ENCODE data around the gene KCNIP4. TPM values are rescaled to one million over a fixed set of nuclear protein-coding genes. Genes with fewer than 3 reads are reported as not detected.

Gene KCNIP4
- total and polyA plus RNA-seq, 4 donors, result not detected

GRCh38 chr4:21749924-21750323, 198.6 kb downstream of the KCNIP4 start:
- 66 to 68% methylated on average over 3 of the region's 3 CpGs for WGBS, 2 donors
- no peaks in the 10 kb centered on the region for H3K36me3 ChIP-seq (ENCODE audit: control insufficient read depth in 1 of 2, insufficient read depth in 2 of 2, low read length in 1 of 2)
- H3K4me1 ChIP-seq (ENCODE audit: control insufficient read depth in 1 of 2, insufficient read depth in 2 of 2, low read length in 2 of 2), result no peaks in the 10 kb centered on the region
- intact Hi-C loops (cut with DNase I), result no loop called here
- H3K27ac ChIP-seq (ENCODE audit: low read depth in 1 of 2, low read length in 2 of 2), result no peak overlapping the region
- ATAC-seq (ENCODE audit: low FRiP score), result no peak
- no peak for DNase-seq
- no peaks in the 10 kb centered on the region for H3K27me3 ChIP-seq (ENCODE audit: control insufficient read depth in 1 of 2, insufficient read depth in 2 of 2, low read length in 1 of 2)
- no peak overlapping the region for H3K4me3 ChIP-seq (ENCODE audit: low read length in 2 of 2)
- H3K9me3 ChIP-seq (ENCODE audit: control insufficient read depth, low read length), result no peaks in the 10 kb centered on the region

- ATAC-seq (ENCODE audit: low FRiP score), result no peak
- DNase-seq, result no peak
- Histone ChIP-seq H3K9me3 (ENCODE audit: control insufficient read depth, low read length) (no peaks in the 10 kb centered on the region), H3K4me3 (ENCODE audit: low read length in 2 of 2) (no peak overlapping the region), H3K27me3 (ENCODE audit: control insufficient read depth in 1 of 2, insufficient read depth in 2 of 2, low read length in 1 of 2) (no peaks in the 10 kb centered on the region), H3K27ac (ENCODE audit: low read depth in 1 of 2, low read length in 2 of 2) (no peak overlapping the region), H3K4me1 (ENCODE audit: control insufficient read depth in 1 of 2, insufficient read depth in 2 of 2, low read length in 2 of 2) (no peaks in the 10 kb centered on the region), H3K36me3 (ENCODE audit: control insufficient read depth in 1 of 2, insufficient read depth in 2 of 2, low read length in 1 of 2) (no peaks in the 10 kb centered on the region)
- intact Hi-C loops (cut with DNase I), result no loop called here
- 83 to 87% methylated on average over 4 of the region's 4 CpGs for WGBS, 2 donors
Measured at GRCh38 chr4:21749412-21749811, 199.2 kb downstream of the KCNIP4 start.

- no peaks in the 10 kb centered on the region for H3K9me3 ChIP-seq (ENCODE audit: control insufficient read depth, low read length)
- no peaks in the 10 kb centered on the region for H3K27me3 ChIP-seq (ENCODE audit: control insufficient read depth in 1 of 2, insufficient read depth in 2 of 2, low read length in 1 of 2)
- H3K4me1 ChIP-seq (ENCODE audit: control insufficient read depth in 1 of 2, insufficient read depth in 2 of 2, low read length in 2 of 2), result no peaks in the 10 kb centered on the region
- DNase-seq, result no peak
- H3K36me3 ChIP-seq (ENCODE audit: control insufficient read depth in 1 of 2, insufficient read depth in 2 of 2, low read length in 1 of 2), result no peaks in the 10 kb centered on the region
- H3K4me3 ChIP-seq (ENCODE audit: low read length in 2 of 2), result no peak overlapping the region
- no peak overlapping the region for H3K27ac ChIP-seq (ENCODE audit: low read depth in 1 of 2, low read length in 2 of 2)
- intact Hi-C loops (cut with DNase I), result no loop called here
- ATAC-seq (ENCODE audit: low FRiP score), result no peak
Measured at GRCh38 chr4:21744046-21744445, 204.5 kb downstream of the KCNIP4 start.

GRCh38 chr4:21742326-21742725, 206.2 kb downstream of the KCNIP4 start:
- no peak overlapping the region for H3K4me3 ChIP-seq (ENCODE audit: low read length in 2 of 2)
- ATAC-seq (ENCODE audit: low FRiP score), result no peak
- H3K27ac ChIP-seq (ENCODE audit: low read depth in 1 of 2, low read length in 2 of 2), result no peak overlapping the region

GRCh38 chr4:21738821-21739220, 209.8 kb downstream of the KCNIP4 start:
- Histone ChIP-seq H3K4me3 (ENCODE audit: low read length in 2 of 2) (no peak overlapping the region), H3K27ac (ENCODE audit: low read depth in 1 of 2, low read length in 2 of 2) (no peak overlapping the region), H3K27me3 (ENCODE audit: control insufficient read depth in 1 of 2, insufficient read depth in 2 of 2, low read length in 1 of 2) (no peaks in the 10 kb centered on the region), H3K4me1 (ENCODE audit: control insufficient read depth in 1 of 2, insufficient read depth in 2 of 2, low read length in 2 of 2) (no peaks in the 10 kb centered on the region), H3K36me3 (ENCODE audit: control insufficient read depth in 1 of 2, insufficient read depth in 2 of 2, low read length in 1 of 2) (no peaks in the 10 kb centered on the region), H3K9me3 (ENCODE audit: control insufficient read depth, low read length) (no peaks in the 10 kb centered on the region)
- intact Hi-C loops (cut with DNase I), result no loop called here
- DNase-seq, result no peak
- WGBS, 2 donors, result 82 to 85% methylated on average over 4 of the region's 4 CpGs
- no peak for ATAC-seq (ENCODE audit: low FRiP score)

More at GRCh38 chr4:21742326-21742725, 206.2 kb downstream of the KCNIP4 start:
- H3K4me1 ChIP-seq (ENCODE audit: control insufficient read depth in 1 of 2, insufficient read depth in 2 of 2, low read length in 2 of 2), result no peaks in the 10 kb centered on the region
- intact Hi-C loops (cut with DNase I), result no loop called here
- 75 to 80% methylated on average over 2 of the region's 2 CpGs for WGBS, 2 donors
- no peaks in the 10 kb centered on the region for H3K9me3 ChIP-seq (ENCODE audit: control insufficient read depth, low read length)
- H3K36me3 ChIP-seq (ENCODE audit: control insufficient read depth in 1 of 2, insufficient read depth in 2 of 2, low read length in 1 of 2), result no peaks in the 10 kb centered on the region
- no peak for DNase-seq
- no peaks in the 10 kb centered on the region for H3K27me3 ChIP-seq (ENCODE audit: control insufficient read depth in 1 of 2, insufficient read depth in 2 of 2, low read length in 1 of 2)

- Histone ChIP-seq H3K27me3 (ENCODE audit: control insufficient read depth in 1 of 2, insufficient read depth in 2 of 2, low read length in 1 of 2) (no peaks in the 10 kb centered on the region), H3K4me1 (ENCODE audit: control insufficient read depth in 1 of 2, insufficient read depth in 2 of 2, low read length in 2 of 2) (no peaks in the 10 kb centered on the region), H3K27ac (ENCODE audit: low read depth in 1 of 2, low read length in 2 of 2) (no peak overlapping the region), H3K9me3 (ENCODE audit: control insufficient read depth, low read length) (no peaks in the 10 kb centered on the region), H3K36me3 (ENCODE audit: control insufficient read depth in 1 of 2, insufficient read depth in 2 of 2, low read length in 1 of 2) (no peaks in the 10 kb centered on the region), H3K4me3 (ENCODE audit: low read length in 2 of 2) (no peak overlapping the region)
- DNase-seq (no peak), ATAC-seq (ENCODE audit: low FRiP score) (no peak)
- intact Hi-C loops (cut with DNase I), result no loop called here
- 22 to 35% methylated on average over 2 of the region's 2 CpGs for WGBS, 2 donors
Measured at GRCh38 chr4:21735866-21736265, 212.7 kb downstream of the KCNIP4 start.

GRCh38 chr4:21733894-21734630, 214.5 kb downstream of the KCNIP4 start:
- intact Hi-C loops (cut with DNase I), result no loop called here
- no peaks in the 10 kb centered on the region for H3K27me3 ChIP-seq (ENCODE audit: control insufficient read depth in 1 of 2, insufficient read depth in 2 of 2, low read length in 1 of 2)
- H3K4me3 ChIP-seq (ENCODE audit: low read length in 2 of 2), result no peak overlapping the region
- H3K9me3 ChIP-seq (ENCODE audit: control insufficient read depth, low read length), result no peaks in the 10 kb centered on the region
- no peaks in the 10 kb centered on the region for H3K36me3 ChIP-seq (ENCODE audit: control insufficient read depth in 1 of 2, insufficient read depth in 2 of 2, low read length in 1 of 2)
- no peak for DNase-seq
- no peaks in the 10 kb centered on the region for H3K4me1 ChIP-seq (ENCODE audit: control insufficient read depth in 1 of 2, insufficient read depth in 2 of 2, low read length in 2 of 2)
- WGBS, 2 donors, result 19 to 29% methylated on average over 3 of the region's 3 CpGs
- no peak for ATAC-seq (ENCODE audit: low FRiP score)
- H3K27ac ChIP-seq (ENCODE audit: low read depth in 1 of 2, low read length in 2 of 2), result no peak overlapping the region

GRCh38 chr4:21728304-21728703, 220.3 kb downstream of the KCNIP4 start:
- H3K36me3 ChIP-seq (ENCODE audit: control insufficient read depth in 1 of 2, insufficient read depth in 2 of 2, low read length in 1 of 2), result no peaks in the 10 kb centered on the region
- H3K4me3 ChIP-seq (ENCODE audit: low read length in 2 of 2), result no peak overlapping the region
- WGBS, 2 donors, result 60 to 76% methylated on average over 2 of the region's 2 CpGs
- no peaks in the 10 kb centered on the region for H3K27me3 ChIP-seq (ENCODE audit: control insufficient read depth in 1 of 2, insufficient read depth in 2 of 2, low read length in 1 of 2)
- H3K9me3 ChIP-seq (ENCODE audit: control insufficient read depth, low read length), result no peaks in the 10 kb centered on the region
- DNase-seq (no peak), ATAC-seq (ENCODE audit: low FRiP score) (no peak)
- no peak overlapping the region for H3K27ac ChIP-seq (ENCODE audit: low read depth in 1 of 2, low read length in 2 of 2)
- H3K4me1 ChIP-seq (ENCODE audit: control insufficient read depth in 1 of 2, insufficient read depth in 2 of 2, low read length in 2 of 2), result no peaks in the 10 kb centered on the region
- intact Hi-C loops (cut with DNase I), result no loop called here

GRCh38 chr4:21726255-21726815, 222.2 kb downstream of the KCNIP4 start:
- Histone ChIP-seq H3K4me1 (ENCODE audit: control insufficient read depth in 1 of 2, insufficient read depth in 2 of 2, low read length in 2 of 2) (no peaks in the 10 kb centered on the region), H3K4me3 (ENCODE audit: low read length in 2 of 2) (no peak overlapping the region), H3K9me3 (ENCODE audit: control insufficient read depth, low read length) (no peaks in the 10 kb centered on the region), H3K27ac (ENCODE audit: low read depth in 1 of 2, low read length in 2 of 2) (no peak overlapping the region), H3K27me3 (ENCODE audit: control insufficient read depth in 1 of 2, insufficient read depth in 2 of 2, low read length in 1 of 2) (no peaks in the 10 kb centered on the region), H3K36me3 (ENCODE audit: control insufficient read depth in 1 of 2, insufficient read depth in 2 of 2, low read length in 1 of 2) (no peaks in the 10 kb centered on the region)
- DNase-seq (no peak), ATAC-seq (ENCODE audit: low FRiP score) (no peak)
- WGBS, 2 donors, result 22 to 24% methylated on average over 5 of the region's 5 CpGs
- intact Hi-C loops (cut with DNase I), result no loop called here
